Endometrial microvascular endothelial cells (primary cell): ENCODE data around the gene C4BPA. TPM values are rescaled to one million over a fixed set of nuclear protein-coding genes. Genes with fewer than 3 reads are reported as not detected.

ENCODE experiments used
- in situ Hi-C: cut with HindIII; loops from 2 replicates; pipeline ENCODE4 v1.10.0; 2017; ENCODE audit warnings: low sequenced_read_pairs, low pct_unique_long_range_greater_than_20kb; ENCODE audit errors: inconsistent ontology term
- total RNA-seq: library from RNA; depleted of rRNA; stranded (reverse); fragments of >200 nt; gene quantifications from one replicate; pipeline ENCODE4 v1.2.3, GENCODE V29; 2015; ENCODE audit errors: inconsistent ontology term

Gene C4BPA
- not detected for total RNA-seq

DNA sequence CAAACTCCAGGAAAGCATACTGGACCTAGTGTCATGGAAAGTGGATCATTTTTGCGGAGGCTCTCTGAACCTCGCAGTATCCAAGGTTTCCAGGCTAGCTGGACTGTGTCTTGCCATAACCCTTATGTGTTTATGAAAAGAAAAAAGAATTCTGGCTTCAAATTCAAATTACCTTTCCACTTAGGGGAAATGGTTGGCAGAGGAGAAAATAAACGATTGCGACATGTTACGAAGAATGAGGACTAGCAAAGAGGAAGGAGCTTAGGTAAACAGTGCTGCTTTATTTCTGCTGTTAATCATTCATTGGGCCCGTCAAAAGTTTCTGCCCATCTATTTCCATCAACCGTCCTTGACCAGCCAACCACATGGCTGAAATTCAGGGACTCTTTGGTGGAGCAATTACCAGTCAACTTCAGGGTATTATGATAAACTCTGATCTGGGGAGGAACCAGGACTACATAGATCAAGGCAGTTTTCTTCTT lies at the start of gene C4BPA:
Gene C4BPA (plus strand): TSS at position 342 of the 482 bp plus-strand sequence. CDS start 8,793 bp downstream, outside the sequence.
- in situ Hi-C loops = no loop called here

DNA sequence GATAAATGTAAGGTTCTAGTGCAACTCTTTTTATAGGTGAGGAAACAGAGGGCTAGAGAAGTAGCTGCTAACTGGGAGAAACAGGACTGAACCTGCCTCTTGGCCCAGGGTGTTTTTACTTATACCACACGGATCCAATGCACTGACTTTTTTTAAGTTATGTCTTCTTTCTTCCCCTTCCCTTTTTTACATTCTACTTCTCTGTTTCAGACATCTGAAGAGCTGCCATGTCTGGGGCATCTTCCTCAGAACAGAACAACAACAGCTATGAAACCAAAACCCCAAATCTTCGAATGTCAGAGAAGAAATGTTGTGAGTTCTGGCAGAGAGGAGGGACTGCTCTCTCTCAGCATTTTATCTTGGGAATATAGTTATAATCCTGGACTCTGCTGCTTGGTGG lies 49.5 kb upstream of the C4BPA start:
- in situ Hi-C loops = loop anchor here (25.0 kb wide), 1 partner anchor 258 kb away; the partner anchor contains the start of gene CD55

GRCh38 chr1:207055386-207056001 lies 48.5 kb upstream of the C4BPA start:
- in situ Hi-C loops = loop anchor here (25.0 kb wide), 1 partner anchor 257 kb away; the partner anchor contains the start of gene CD55

- in situ Hi-C loops = loop anchor here (25.0 kb wide), 1 partner anchor 256 kb away; the partner anchor contains the start of gene CD55
These were observed 47.4 kb upstream of the C4BPA start for GRCh38 chr1:207056673-207057072.

GRCh38 chr1:207058252-207058651 lies 45.8 kb upstream of the C4BPA start:
- in situ Hi-C loops = loop anchor here (25.0 kb wide), 1 partner anchor 254 kb away; the partner anchor contains the start of gene CD55

DNA sequence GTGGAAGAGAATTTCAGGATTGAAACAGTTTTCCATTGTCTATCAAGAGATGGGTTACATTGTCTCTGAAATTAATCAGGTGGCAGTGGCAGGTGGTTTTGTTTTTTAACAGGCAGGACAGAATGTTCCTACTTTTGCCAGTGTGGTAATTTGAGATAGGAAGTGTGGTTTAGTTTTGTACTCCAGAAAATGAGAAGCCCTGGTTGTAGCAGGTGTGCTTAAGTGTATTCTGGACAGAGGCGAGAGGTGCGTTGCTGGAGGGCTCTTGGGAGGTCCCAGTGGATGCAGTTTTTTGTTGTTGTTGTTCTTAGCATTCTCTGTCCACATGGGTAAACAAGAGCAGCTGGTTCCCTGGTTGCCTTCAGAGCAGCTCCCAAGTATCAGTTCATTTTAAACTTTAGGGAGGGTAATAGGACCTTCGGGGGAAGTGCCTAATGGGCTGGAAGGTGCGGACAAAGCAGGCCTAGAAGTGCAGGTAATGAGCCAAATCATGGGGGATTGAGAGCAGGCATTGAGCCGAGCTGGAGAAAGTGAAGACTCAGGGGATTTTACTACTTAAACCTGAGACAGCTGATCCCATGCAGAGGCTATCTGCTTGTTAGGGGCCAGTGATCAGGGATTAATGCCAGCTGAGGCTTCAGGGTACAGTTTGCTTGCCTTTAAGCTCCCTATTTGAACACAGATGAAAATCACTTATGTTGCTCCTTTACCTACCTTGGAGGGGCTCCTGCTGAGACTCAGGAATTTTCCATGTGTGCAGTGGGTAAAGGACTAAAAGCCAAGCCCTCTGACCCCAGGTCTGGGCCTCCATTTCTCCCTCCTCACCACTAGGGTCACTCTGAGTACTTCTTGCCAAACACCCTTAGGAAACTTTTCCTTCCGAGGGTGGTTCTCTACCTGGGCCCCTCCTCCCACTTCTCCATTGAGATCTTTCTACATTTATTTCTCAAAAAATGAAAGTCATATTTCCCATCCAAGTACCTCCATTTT lies 44.9 kb upstream of the C4BPA start:
- in situ Hi-C loops = loop anchor here (25.0 kb wide), 1 partner anchor 253 kb away; the partner anchor contains the start of gene CD55

DNA sequence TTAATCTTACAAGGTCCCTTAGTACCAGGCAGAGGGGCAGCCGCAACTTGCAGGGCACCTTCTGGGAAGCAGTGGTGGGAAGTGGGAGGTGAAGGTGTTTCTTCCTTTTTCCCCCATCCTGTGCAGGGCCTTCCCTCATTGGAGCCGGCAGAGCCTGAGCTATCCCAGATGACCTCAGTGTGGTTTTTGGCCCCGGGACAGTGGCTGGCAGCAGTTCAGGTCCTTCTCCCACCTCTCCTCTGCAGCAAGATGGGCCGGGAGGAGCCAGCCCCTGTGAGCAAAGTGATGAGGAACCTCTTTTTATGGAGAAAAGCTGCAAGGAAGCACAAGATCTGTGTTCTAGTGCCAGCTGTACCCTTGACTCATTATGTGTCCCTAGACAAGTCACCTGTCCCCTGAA lies 44.2 kb upstream of the C4BPA start:
- in situ Hi-C loops = loop anchor here (25.0 kb wide), 1 partner anchor 252 kb away; the partner anchor contains the start of gene CD55

- in situ Hi-C loops = loop anchor here (25.0 kb wide), 1 partner anchor 252 kb away; the partner anchor contains the start of gene CD55
These were observed 43.4 kb upstream of the C4BPA start for GRCh38 chr1:207060596-207060995.

DNA sequence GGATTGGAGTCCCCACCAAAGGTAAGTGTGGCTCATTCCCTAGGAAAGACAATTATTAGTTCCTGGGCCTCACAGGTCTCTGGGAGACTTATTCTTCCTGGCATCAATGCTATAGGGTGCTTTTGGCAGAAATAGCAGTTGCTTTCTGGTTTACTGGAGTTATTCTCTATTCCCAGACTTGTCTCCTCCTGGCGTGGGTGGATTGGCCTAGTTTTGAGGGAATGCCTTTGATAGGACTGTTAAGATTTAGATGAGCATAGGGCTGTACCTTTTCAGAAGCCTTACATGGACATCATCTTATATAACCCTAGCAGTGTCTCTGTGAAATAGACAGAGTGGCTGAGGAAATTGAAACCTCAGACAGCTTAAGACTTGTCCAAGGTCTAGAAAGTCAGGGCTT lies 42.0 kb upstream of the C4BPA start:
- in situ Hi-C loops = loop anchor here (25.0 kb wide), 1 partner anchor 250 kb away; the partner anchor contains the start of gene CD55

DNA sequence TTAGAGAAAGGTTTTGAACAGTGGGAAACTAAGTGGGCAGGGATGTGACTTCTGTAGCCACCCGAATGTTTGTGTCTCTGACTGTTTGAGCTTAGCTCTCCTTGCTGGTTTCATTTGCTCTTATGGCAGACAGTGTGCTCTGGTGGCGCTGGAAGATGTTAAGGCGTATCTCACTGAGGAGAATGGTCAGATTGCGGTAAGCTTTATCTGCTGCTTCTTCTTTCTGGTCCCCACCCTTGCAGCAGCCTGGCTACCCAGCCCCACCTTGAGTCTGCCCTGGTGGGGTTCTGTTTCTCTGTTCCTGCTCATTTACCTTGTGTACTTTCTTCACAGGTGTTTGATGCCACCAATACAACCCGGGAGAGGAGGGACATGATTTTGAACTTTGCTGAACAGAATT lies 41.0 kb upstream of the C4BPA start:
- in situ Hi-C loops = loop anchor here (25.0 kb wide), 1 partner anchor 249 kb away; the partner anchor contains the start of gene CD55

DNA sequence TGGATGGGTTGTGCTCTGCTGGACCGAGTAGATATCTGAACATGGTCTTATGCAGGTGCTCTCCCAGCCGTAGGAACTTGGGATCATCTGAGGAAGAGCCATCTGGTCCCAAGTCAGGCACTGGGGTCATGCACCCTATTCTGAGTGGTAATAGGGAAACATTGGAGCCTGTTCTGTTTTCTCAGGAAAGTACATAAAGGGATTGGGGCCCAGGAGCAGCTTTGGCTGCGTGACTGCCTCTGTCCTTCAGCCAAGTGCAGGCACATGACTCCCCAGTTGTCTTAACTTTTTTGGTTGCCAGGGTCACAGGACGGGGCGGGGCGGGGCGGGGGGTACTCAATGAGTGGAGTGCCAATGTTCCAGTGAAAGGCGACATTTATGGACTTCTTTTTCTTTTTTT lies 39.5 kb upstream of the C4BPA start:
- in situ Hi-C loops = loop anchor here (25.0 kb wide), 1 partner anchor 248 kb away; the partner anchor contains the start of gene CD55

- in situ Hi-C loops = loop anchor here (25.0 kb wide), 1 partner anchor 245 kb away; the partner anchor contains the start of gene CD55
These were observed 36.8 kb upstream of the C4BPA start for GRCh38 chr1:207067185-207067584.

DNA sequence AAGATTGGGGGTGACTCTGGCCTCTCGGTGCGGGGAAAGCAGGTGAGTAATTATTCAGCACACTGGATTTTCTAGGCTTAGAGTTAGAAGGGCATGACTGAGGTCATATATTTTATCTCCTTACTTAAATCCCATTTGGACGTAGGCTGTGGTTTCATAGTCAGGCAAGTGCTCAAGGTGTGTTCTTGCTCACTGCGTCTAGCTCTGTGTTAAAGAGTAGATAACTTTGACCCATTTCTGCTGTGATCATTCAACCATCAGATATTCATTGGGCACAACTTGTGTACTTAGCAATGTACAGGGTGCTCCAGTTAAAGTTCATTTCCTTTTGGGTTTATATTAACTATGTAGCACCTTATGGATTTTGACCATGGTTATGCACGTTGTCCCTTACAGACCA lies 36.4 kb upstream of the C4BPA start:
- in situ Hi-C loops = loop anchor here (25.0 kb wide), 1 partner anchor 245 kb away; the partner anchor contains the start of gene CD55

- in situ Hi-C loops = loop anchor here (25.0 kb wide), 1 partner anchor 243 kb away; the partner anchor contains the start of gene CD55
These were observed 35.0 kb upstream of the C4BPA start for GRCh38 chr1:207069061-207069460.

DNA sequence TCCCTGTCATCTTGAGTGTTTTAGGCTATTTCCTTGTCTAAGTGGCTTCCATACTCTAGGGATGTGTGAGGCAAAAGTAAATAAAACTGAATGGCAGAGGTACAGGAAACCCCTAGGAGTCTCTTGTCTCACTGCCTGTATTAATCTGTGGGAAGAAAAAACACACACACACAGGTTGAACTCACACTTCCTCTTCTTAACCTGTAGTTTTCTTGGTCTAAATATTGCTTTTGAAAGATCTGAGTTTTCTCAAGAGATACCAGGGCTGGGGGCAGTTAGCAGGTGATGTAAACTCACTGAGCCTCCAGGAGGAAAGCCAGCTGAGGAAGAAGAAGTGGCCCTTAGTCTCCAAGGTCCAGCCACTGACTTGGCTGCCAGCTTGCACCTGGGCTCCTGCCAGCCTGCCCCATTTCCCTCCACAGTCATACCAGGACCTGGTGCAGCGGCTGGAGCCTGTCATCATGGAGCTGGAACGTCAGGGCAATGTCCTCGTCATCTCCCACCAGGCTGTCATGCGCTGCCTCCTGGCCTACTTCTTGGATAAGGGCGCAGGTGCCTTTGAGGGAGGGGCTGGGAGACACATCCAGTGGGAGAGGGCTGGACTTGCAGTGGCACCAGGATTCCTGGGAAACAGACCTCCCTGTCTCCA lies 34.1 kb upstream of the C4BPA start:
- in situ Hi-C loops = loop anchor here (25.0 kb wide), 1 partner anchor 242 kb away; the partner anchor contains the start of gene CD55

DNA sequence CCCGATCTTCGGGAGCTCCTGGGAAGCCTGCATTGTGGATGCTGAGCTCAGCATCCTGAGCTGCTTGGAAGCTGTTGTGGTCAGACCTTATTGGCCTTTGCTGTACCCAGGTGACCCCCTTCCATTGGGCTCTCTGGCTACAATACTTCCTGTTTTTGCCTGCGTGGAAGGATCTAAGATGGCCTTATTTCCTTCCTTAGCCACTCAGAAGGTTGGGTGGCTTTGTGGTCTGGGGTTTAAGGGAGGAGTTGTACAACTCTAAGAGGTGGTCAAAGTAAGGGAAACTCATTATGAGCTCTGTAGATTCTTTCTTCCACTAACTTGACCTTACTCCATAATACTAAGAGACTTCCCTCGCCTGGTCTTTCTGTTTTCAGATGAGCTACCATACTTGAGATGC lies 33.2 kb upstream of the C4BPA start:
- in situ Hi-C loops = loop anchor here (25.0 kb wide), 1 partner anchor 241 kb away; the partner anchor contains the start of gene CD55

- in situ Hi-C loops = loop anchor here (25.0 kb wide), 1 partner anchor 241 kb away; the partner anchor contains the start of gene CD55
These were observed 32.6 kb upstream of the C4BPA start for GRCh38 chr1:207071426-207071825.

DNA sequence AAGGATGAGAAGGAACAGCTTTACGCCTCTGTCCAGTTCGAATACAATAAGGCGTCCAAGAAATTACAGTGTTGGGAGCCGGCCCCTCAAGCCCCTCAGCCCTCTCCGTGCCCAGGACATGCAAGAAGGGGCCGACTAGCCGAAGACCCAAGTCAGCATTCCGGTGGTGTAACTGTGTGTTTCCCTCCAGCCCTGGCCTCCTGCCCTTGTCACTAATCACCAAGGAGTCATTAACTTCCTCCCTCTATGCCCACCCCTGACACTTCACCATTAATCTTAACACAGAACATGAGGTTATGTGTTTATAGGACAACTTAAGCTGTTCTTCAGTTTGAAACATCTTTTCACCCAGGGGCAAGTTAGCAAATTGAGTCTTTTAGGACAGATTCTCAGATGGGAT lies 31.8 kb upstream of the C4BPA start:
- in situ Hi-C loops = loop anchor here (25.0 kb wide), 1 partner anchor 240 kb away; the partner anchor contains the start of gene CD55
